Keratinocyte (primary cell): ENCODE data around the gene GAREM1. TPM values are rescaled to one million over a fixed set of nuclear protein-coding genes. Genes with fewer than 3 reads are reported as not detected.

Source experiments
- DNase-seq: peaks from one replicate; pipeline ENCODE4 v3.0.0-alpha.2; 2011; ENCODE audit warnings: low read depth, missing footprints, low spot score
- FAIRE-seq: peaks from 2 replicates; lab custom pipeline; 2011; peaks lifted over from hg19 to GRCh38; lab: Jason Lieb, UNC
- H2AFZ ChIP-seq: 2 replicates; pipeline ENCODE4 v1.6.0; 2012; ENCODE audit warnings: low read length, control low read depth, inconsistent platforms; ENCODE audit not compliant: control insufficient read depth
- H3K27ac ChIP-seq: 2 replicates; pipeline ENCODE4 v1.5.1; 2011; ENCODE audit warnings: low read length; ENCODE audit not compliant: control insufficient read depth, insufficient read depth
- H3K27me3 ChIP-seq: 3 replicates; pipeline ENCODE4 v1.6.0; 2011; ENCODE audit warnings: low read length; ENCODE audit not compliant: control insufficient read depth, insufficient read depth; ENCODE audit errors: extremely low read depth
- H3K36me3 ChIP-seq, 2 experiments: 2 replicates in 1 of 2; 3 replicates in 1 of 2; pipeline ENCODE4 v1.5.1; 2011; ENCODE audit warnings: low read length in 2 of 2, mild to moderate bottlenecking in 1 of 2; ENCODE audit not compliant: control insufficient read depth in 2 of 2, insufficient read depth in 2 of 2; ENCODE audit errors: extremely low read depth in 1 of 2
- H3K4me1 ChIP-seq: 3 replicates; pipeline ENCODE4 v1.5.1; 2011; ENCODE audit warnings: low read length; ENCODE audit not compliant: control insufficient read depth, insufficient read depth; ENCODE audit errors: extremely low read depth
- H3K4me2 ChIP-seq: 3 replicates; pipeline ENCODE4 v1.6.0; 2011; ENCODE audit warnings: low read depth, low read length; ENCODE audit not compliant: control insufficient read depth, insufficient read depth; ENCODE audit errors: extremely low read depth
- H3K4me3 ChIP-seq, 3 experiments: fragments of 200-600 bp in 1 of 3; sonication (generic) in 1 of 3; 2 replicates in 2 of 3; 3 replicates in 1 of 3; pipeline ENCODE4 v1.5.1; 2011 to 2016; ENCODE audit warnings: low read length in 3 of 3, mild to moderate bottlenecking in 3 of 3, control low read depth in 2 of 3, inconsistent platforms in 1 of 3, low read depth in 1 of 3, mixed read lengths in 1 of 3, mixed run types in 1 of 3, moderate library complexity in 1 of 3; ENCODE audit not compliant: control insufficient read depth in 2 of 3, insufficient read depth in 2 of 3; ENCODE audit errors: extremely low read depth in 1 of 3
- H3K79me2 ChIP-seq: 2 replicates; pipeline ENCODE4 v1.6.0; 2012; ENCODE audit warnings: low read length; ENCODE audit not compliant: control insufficient read depth, insufficient read depth
- H3K9ac ChIP-seq: 3 replicates; pipeline ENCODE4 v1.6.0; 2011; ENCODE audit warnings: low read length; ENCODE audit not compliant: control insufficient read depth, insufficient read depth; ENCODE audit errors: extremely low read depth
- H3K9me1 ChIP-seq: 3 replicates; pipeline ENCODE4 v1.6.0; 2011; ENCODE audit warnings: low read length; ENCODE audit not compliant: control insufficient read depth, insufficient read depth; ENCODE audit errors: extremely low read depth
- H3K9me3 ChIP-seq: 2 replicates; pipeline ENCODE4 v1.5.1; 2012; ENCODE audit warnings: low read depth, low read length; ENCODE audit not compliant: control insufficient read depth
- H4K20me1 ChIP-seq: 3 replicates; pipeline ENCODE4 v1.6.0; 2011; ENCODE audit warnings: low read length; ENCODE audit not compliant: control insufficient read depth, insufficient read depth; ENCODE audit errors: extremely low read depth
- CTCF ChIP-seq, 3 experiments: IDR thresholded peaks in 1 of 3; conservative IDR thresholded peaks in 1 of 3; optimal IDR thresholded peaks in 1 of 3; 2 replicates in 2 of 3; 3 replicates in 1 of 3; pipeline versions ENCODE3 to v1.5.1; 2011; ENCODE audit warnings: low read length in 3 of 3, mild to moderate bottlenecking in 3 of 3, moderate library complexity in 2 of 3, control low read depth in 1 of 3, inconsistent platforms in 1 of 3; ENCODE audit not compliant: insufficient read depth in 2 of 3; ENCODE audit errors: extremely low read depth in 1 of 3
- EZH2 ChIP-seq: IDR thresholded peaks from one replicate; pipeline ENCODE4 v1.6.1; 2012; ENCODE audit warnings: inconsistent platforms, mild to moderate bottlenecking, low read length, moderate library complexity
- dilution Hi-C: fragments of 300-500 bp; cut with MboI; formaldehyde crosslinking; loops from one replicate; pipeline ENCODE4 v1.7.0; 2020; ENCODE audit warnings: low sequenced_read_pairs; ENCODE audit not compliant: extremely low pct_ligation_motif_present
- polyA plus RNA-seq, 5 experiments: library from polyadenylated mRNA; depleted of rRNA in 3 of 5; stranded (reverse) in 3 of 5; stranded (forward) in 1 of 5; unstranded in 1 of 5; fragments of >200 nt; gene quantifications; 1 replicate in 1 of 5; 2 replicates in 3 of 5; 3 replicates in 1 of 5; pipeline versions ENCODE4 v1.2.1 to v1.2.3, GENCODE V29; 2011 to 2012; ENCODE audit warnings: missing spikeins in 2 of 5, low read depth in 1 of 5, low replicate concordance in 1 of 5

GAREM1 gene
- polyA plus RNA-seq, 1 donor (not counting 4 experiments of a cell fraction or from before 2014, with no cell fraction given), result 3.8 TPM

GRCh38 chr18:32472841-32473240 is 2.2 kb upstream of the GAREM1 start:
- no peaks in the 10 kb centered on the region for H3K9me1 ChIP-seq
- no peak for FAIRE-seq
- dilution Hi-C loops, result no loop called here

GRCh38 chr18:32470460-32470713 is 295 bp downstream of the GAREM1 start:
- Histone ChIP-seq H4K20me1 (no peaks in the 10 kb centered on the region), H3K9me3 (no peaks in the 10 kb centered on the region), H3K9ac (peak overlapping the region; percentile 78), H3K36me3 (no peaks in the 10 kb centered on the region), H3K79me2 (peaks cover 4% of the 10 kb centered on the region), H3K27ac (peak overlapping the region; percentile 43), H3K4me2 (no peak overlapping the region), H3K4me3 (peak overlapping the region; percentile 73 to 79 (median 77)), H2AFZ (peak overlapping the region; percentile 89), H3K27me3 (no peaks in the 10 kb centered on the region), H3K4me1 (peaks cover 29% of the 10 kb centered on the region), H3K9me1 (no peaks in the 10 kb centered on the region)
- TF ChIP-seq EZH2 (no peak), CTCF (optimal IDR thresholded peaks at IDR 0.05 in 1 of 3, IDR thresholded peaks at IDR 0.05 in 1 of 3, conservative IDR thresholded peaks at IDR 0.05 in 1 of 3; ENCODE audit: extremely low read depth in 1 of 3, insufficient read depth in 2 of 3, low read length in 3 of 3) (no peak)
- DNase-seq (no peak), FAIRE-seq (no peak)
- dilution Hi-C loops, result no loop called here

More at GRCh38 chr18:32472841-32473240, 2.2 kb upstream of the GAREM1 start:
- DNase-seq, result no peak
- Histone ChIP-seq H3K4me1 (peaks cover 28% of the 10 kb centered on the region), H2AFZ (no peak overlapping the region), H4K20me1 (no peaks in the 10 kb centered on the region), H3K9ac (no peak overlapping the region), H3K27ac (no peak overlapping the region), H3K4me2 (no peak overlapping the region), H3K9me3 (no peaks in the 10 kb centered on the region), H3K4me3 (no peak overlapping the region), H3K36me3 (no peaks in the 10 kb centered on the region), H3K79me2 (peaks cover 4% of the 10 kb centered on the region), H3K27me3 (no peaks in the 10 kb centered on the region)
- TF ChIP-seq CTCF (optimal IDR thresholded peaks at IDR 0.05 in 1 of 3, IDR thresholded peaks at IDR 0.05 in 1 of 3, conservative IDR thresholded peaks at IDR 0.05 in 1 of 3; ENCODE audit: extremely low read depth in 1 of 3, insufficient read depth in 2 of 3, low read length in 3 of 3) (no peak), EZH2 (no peak)
